ENCODE results near the gene CYP2F1.
A peak's percentile ranks its signal among the peaks of the same experiment; 100 is the strongest.
"Not testable (repeated sequence)": the region's sequence is repeated elsewhere in the genome, so short reads cannot be mapped to it uniquely, and the experiment has no call there.

Gene CYP2F1

DNA sequence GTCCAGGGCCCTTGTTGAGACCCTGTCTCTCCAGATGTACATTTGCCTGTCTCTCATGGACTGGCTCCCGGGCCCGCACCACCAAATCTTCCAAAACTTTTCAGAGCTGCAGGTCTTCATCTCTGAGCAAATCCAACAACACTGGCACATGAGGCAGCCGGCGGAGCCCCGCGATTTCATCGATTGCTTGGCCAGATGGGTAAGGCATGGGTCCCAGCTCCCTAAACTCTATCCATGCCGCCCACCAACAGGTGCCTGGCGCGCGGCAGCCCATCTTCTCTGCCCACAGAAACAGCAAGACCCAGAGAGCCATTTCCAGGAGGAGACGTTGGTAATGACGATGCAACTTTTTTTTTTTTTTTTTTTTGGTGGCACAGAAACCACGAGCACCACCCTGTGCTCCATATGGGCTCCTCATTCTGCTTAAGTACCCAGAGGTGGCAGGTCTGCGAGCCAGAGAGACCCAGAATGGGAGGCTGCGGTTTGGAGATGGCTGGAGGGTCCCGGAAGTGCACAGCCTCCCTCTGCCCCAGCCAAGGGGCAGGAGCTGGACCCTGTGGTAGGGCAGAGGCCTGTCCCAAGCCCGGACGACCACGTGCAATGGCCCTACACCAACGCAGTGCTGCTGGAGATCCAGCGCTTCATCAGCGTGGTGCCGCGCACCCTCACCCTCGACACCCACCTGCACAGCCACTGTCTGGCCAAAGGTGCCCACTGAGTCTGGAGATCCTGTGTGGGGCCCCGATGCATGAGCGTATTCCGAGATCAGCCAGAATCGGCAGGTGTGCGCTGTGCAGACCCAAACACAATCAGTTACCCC, 22.6 kb downstream of the CYP2F1 start:
- no peak overlapping the region for H3K4me3 ChIP-seq (ENCODE audit: low read depth, low read length)
- TF ChIP-seq, protein P1, sequence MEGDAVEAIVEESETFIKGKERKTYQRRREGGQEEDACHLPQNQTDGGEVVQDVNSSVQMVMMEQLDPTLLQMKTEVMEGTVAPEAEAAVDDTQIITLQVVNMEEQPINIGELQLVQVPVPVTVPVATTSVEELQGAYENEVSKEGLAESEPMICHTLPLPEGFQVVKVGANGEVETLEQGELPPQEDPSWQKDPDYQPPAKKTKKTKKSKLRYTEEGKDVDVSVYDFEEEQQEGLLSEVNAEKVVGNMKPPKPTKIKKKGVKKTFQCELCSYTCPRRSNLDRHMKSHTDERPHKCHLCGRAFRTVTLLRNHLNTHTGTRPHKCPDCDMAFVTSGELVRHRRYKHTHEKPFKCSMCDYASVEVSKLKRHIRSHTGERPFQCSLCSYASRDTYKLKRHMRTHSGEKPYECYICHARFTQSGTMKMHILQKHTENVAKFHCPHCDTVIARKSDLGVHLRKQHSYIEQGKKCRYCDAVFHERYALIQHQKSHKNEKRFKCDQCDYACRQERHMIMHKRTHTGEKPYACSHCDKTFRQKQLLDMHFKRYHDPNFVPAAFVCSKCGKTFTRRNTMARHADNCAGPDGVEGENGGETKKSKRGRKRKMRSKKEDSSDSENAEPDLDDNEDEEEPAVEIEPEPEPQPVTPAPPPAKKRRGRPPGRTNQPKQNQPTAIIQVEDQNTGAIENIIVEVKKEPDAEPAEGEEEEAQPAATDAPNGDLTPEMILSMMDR (IDR thresholded peaks at IDR 0.05; ENCODE audit: low read depth, low read length, missing control alignments): no peak
- in situ Hi-C loops (cut with HindIII; ENCODE audit: low sequenced_read_pairs): no loop called here
- no peak for DNase-seq (ENCODE audit: low read depth)

DNA sequence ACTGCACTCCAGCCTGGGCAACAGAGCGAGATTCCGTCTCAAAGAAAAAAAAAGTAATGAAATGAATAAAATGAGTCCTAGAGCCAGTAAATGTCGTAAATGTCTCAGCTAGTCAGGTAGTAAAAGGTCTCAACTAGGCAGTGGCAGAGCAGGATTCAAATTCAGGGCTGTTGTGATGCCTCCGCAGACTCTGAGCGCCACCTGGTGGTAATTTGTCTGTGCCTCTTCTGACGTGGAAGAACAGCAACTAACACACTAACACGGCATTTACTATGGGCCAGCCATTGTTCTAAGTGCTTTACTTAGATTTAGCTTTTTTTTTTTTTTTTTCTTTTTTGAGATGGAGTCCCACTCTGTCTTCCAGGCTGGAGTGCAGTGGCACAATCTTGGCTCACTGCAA, 30.2 kb downstream of the CYP2F1 start:
- in situ Hi-C loops (cut with HindIII; ENCODE audit: low sequenced_read_pairs): no loop called here

DNA sequence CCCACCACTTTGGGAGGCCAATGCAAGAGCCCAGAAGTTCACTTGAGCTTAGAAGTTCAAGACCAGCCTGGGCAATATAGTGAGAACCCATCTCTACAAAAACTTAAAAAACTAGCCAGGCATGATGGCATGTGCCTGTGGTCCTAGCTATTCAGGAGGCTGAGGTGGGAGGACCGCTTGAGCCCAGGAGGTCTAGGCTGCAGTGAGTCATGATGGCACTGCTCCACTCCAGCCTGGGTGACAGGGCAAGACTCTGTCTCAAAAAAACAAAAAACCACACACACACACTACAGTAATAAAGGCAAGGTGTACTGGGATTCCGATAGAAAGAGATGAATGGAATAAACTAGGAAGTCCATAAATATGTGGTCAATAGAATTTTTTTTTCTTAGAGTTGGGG, 35.6 kb downstream of the CYP2F1 start:
- in situ Hi-C loops (cut with HindIII; ENCODE audit: low sequenced_read_pairs): no loop called here
- DNase-seq (ENCODE audit: low read depth): no peak
- no peak overlapping the region for H3K4me3 ChIP-seq (ENCODE audit: low read depth, low read length)
- TF ChIP-seq, protein P1 (IDR thresholded peaks at IDR 0.05; ENCODE audit: low read depth, low read length, missing control alignments): no peak

More for the DNA sequence above, 30.2 kb downstream of the CYP2F1 start:
- peak; percentile 49 for DNase-seq (ENCODE audit: low read depth)
- no peak overlapping the region for H3K4me3 ChIP-seq (ENCODE audit: low read depth, low read length)
- TF ChIP-seq, protein P1 (IDR thresholded peaks at IDR 0.05; ENCODE audit: low read depth, low read length, missing control alignments): peak; percentile 74

DNA sequence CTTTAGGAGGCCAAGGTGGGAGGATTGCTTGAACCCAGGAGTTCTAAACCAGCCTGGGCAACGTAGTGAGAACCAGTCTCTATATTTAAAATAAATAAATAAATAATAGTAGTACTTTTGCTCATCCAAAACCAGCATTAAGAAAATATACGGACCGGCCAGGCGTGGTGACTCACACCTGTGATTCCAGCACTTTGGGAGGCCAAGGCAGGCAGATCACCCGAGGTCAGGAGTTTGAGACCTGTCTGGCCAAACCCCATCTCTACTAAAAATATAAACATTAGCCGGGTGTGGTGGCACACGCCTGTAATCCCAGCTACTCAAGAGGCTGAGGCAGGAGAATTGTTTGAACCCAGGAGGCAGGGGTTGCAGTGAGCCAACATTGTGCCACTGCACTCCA, 36.8 kb downstream of the CYP2F1 start:
- in situ Hi-C loops (cut with HindIII; ENCODE audit: low sequenced_read_pairs); H3K4me3 ChIP-seq (ENCODE audit: low read depth, low read length); DNase-seq (ENCODE audit: low read depth): not testable (repeated sequence)

DNA sequence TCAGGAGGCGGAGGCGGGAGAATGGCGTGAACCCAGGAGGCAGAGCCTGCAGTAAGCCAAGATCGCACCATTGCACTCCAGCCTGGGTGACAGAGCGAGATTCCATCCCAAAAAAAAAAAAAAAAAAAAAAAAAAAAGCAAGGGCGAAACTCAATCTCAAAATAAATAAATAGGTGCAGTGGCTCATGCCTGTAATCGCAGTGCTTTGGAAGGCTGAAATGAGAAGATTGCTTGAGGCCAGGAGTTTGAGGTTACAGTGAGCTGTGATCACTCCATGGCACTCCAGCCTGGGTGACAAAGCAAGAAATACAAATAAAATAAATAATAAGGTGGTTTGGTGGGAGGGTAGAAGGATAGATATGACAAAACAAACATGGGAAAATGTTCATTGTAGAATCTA, 39.8 kb downstream of the CYP2F1 start:
- in situ Hi-C loops (cut with HindIII; ENCODE audit: low sequenced_read_pairs): no loop called here
- DNase-seq (ENCODE audit: low read depth): no peak
- TF ChIP-seq, protein P1 (IDR thresholded peaks at IDR 0.05; ENCODE audit: low read depth, low read length, missing control alignments): no peak
- no peak overlapping the region for H3K4me3 ChIP-seq (ENCODE audit: low read depth, low read length)

DNA sequence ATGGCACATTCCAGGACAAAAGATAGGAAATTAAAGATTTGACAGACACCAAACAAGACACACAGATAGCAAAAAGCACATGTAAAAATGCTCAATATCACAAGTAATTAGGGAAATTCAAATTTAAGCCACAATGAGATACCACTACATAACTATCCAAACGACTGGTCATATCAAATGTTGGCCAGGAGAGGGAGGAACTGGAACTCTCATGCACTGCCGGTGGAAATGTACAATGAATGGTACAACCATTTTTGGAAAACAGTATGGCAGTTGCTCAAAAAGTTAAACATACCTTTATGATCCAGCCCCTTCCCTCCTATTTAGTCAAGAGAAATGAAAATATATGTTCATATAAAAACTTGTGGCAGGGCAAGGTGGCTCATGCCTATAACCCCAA, 42.0 kb downstream of the CYP2F1 start:
- in situ Hi-C loops (cut with HindIII; ENCODE audit: low sequenced_read_pairs): no loop called here
- TF ChIP-seq, protein P1 (IDR thresholded peaks at IDR 0.05; ENCODE audit: low read depth, low read length, missing control alignments): no peak
- no peak overlapping the region for H3K4me3 ChIP-seq (ENCODE audit: low read depth, low read length)
- no peak for DNase-seq (ENCODE audit: low read depth)

DNA sequence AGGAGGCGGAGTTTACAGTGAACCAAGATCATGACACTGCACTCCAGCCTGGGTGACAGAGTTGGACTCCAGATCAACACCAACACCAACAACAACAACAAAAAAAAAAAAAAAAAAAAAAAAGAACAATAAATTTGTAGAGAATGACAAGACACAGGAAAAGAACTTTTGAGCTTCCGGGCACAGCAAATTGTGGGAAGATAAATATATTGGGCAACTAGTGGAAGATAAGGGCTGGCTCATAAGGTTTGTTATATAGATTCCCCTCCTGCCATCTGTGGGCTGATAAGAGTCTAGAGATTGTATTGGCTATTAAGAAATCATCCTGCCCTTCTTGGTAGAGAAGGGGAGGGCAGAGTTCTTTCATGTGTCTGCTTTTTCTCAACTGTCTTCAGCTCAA, 45.6 kb downstream of the CYP2F1 start:
- H3K4me3 ChIP-seq (ENCODE audit: low read depth, low read length): no peak overlapping the region
- in situ Hi-C loops (cut with HindIII; ENCODE audit: low sequenced_read_pairs): no loop called here
- TF ChIP-seq, protein P1 (IDR thresholded peaks at IDR 0.05; ENCODE audit: low read depth, low read length, missing control alignments): no peak
- no peak for DNase-seq (ENCODE audit: low read depth)

All from astrocyte of the cerebellum (primary cell).